Left lung (tissue), 10 donors: ENCODE results near the gene NECTIN1. TPM values are rescaled to one million over a fixed set of nuclear protein-coding genes. Genes with fewer than 3 reads are reported as not detected.

ENCODE experiments used
- ATAC-seq: fragments of 200-7000 bp; cut with Tn5 transposase; one replicate; pipeline ENCODE4 v1.9.1; 2020; ENCODE audit warnings: moderate library complexity
- DNase-seq, 4 donors: peaks; one replicate each; pipeline ENCODE4 v3.0.0-alpha.2; 2013 to 2020
- H3K27ac ChIP-seq, 2 donors: fragments of 200-600 bp; sonication (generic) in 1 of 2; one replicate each; pipeline versions ENCODE4 v1.5.0 to v1.8.0; 2020 to 2021
- H3K27me3 ChIP-seq, 2 donors: fragments of 200-600 bp; sonication (generic) in 1 of 2; one replicate each; pipeline versions ENCODE4 v1.5.0 to v1.8.0; 2020 to 2021
- H3K36me3 ChIP-seq, 2 donors: fragments of 200-600 bp; sonication (generic) in 1 of 2; one replicate each; pipeline versions ENCODE4 v1.5.0 to v1.8.0; 2020 to 2021
- H3K4me1 ChIP-seq, 2 donors: fragments of 200-600 bp; one replicate each; pipeline ENCODE4 v1.8.0; 2021
- H3K4me3 ChIP-seq, 2 donors: fragments of 200-600 bp; sonication (generic) in 1 of 2; one replicate each; pipeline versions ENCODE4 v1.5.0 to v1.8.0; 2020 to 2021; ENCODE audit warnings: mild to moderate bottlenecking in 1 of 2
- H3K9me3 ChIP-seq, 2 donors: fragments of 200-600 bp; sonication (generic) in 1 of 2; one replicate each; pipeline versions ENCODE4 v1.5.0 to v1.8.0; 2020 to 2021
- intact Hi-C, 2 donors: fragments of 100-400 bp; cut with DNase I; formaldehyde crosslinking; loops; one replicate each; pipeline versions ENCODE4 v1.11.2 to v1.14.2; 2022
- polyA plus RNA-seq, 6 donors: library from polyadenylated mRNA; unstranded; fragments of 120-200 nt; gene quantifications; one replicate each; pipeline ENCODE4 v1.2.1, GENCODE V29; 2013; ENCODE audit not compliant: insufficient read length in 6 of 6
- total RNA-seq, 2 donors: library from RNA; stranded (reverse); fragmentation: NEBNext Ultra II Directional; extraction: Animal tissue kit (Norgen Biotek cat#: 25700); gene quantifications; one replicate each; pipeline ENCODE4 v1.2.1, GENCODE V29; 2021
- TF ChIP-seq, protein P1 (sequence below), 2 donors: fragments of 200-600 bp; sonication (generic) in 1 of 2; IDR thresholded peaks; one replicate each; pipeline versions ENCODE4 v1.5.0 to v1.8.0; 2021; ENCODE audit warnings: antibody characterized with exemption in 2 of 2
- donor health status: DM: no; HTN: yes; CAD: no.
- donor health status: DM: no; HTN: no; CAD: no.

The NECTIN1 gene
- total and polyA plus RNA-seq, 8 donors: 13.0 to 21.1 (median 15.9) TPM

DNA sequence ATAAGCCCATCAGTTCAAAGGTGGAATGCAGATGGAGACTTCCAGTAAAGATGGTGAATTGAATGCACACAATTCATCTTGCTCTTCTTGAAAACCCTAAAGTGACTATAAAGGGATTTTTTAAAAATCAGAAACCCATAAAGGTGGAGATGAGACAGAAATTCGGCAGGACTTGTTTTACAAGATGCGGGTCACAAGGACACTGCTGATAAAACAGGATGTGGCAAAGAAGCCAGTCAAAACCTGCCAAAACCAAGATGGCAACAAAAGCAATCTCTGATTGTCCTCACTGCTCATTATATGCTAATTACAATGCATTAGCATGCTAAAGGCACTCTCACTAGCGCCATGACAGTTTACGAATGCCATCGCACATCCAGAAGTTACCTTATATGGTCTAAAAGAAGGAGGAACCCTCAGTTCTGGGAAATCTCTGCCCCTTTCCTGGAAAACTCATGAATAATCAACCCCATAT is 137.1 kb downstream of the NECTIN1 start:
- TF ChIP-seq, protein P1, sequence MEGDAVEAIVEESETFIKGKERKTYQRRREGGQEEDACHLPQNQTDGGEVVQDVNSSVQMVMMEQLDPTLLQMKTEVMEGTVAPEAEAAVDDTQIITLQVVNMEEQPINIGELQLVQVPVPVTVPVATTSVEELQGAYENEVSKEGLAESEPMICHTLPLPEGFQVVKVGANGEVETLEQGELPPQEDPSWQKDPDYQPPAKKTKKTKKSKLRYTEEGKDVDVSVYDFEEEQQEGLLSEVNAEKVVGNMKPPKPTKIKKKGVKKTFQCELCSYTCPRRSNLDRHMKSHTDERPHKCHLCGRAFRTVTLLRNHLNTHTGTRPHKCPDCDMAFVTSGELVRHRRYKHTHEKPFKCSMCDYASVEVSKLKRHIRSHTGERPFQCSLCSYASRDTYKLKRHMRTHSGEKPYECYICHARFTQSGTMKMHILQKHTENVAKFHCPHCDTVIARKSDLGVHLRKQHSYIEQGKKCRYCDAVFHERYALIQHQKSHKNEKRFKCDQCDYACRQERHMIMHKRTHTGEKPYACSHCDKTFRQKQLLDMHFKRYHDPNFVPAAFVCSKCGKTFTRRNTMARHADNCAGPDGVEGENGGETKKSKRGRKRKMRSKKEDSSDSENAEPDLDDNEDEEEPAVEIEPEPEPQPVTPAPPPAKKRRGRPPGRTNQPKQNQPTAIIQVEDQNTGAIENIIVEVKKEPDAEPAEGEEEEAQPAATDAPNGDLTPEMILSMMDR (IDR thresholded peaks at IDR 0.05): no peak
- intact Hi-C loops: no loop called here
- peaks cover 4 to 5% of the 10 kb centered on the region in 2 donors for H3K4me1 ChIP-seq
- no peak overlapping the region for H3K27ac ChIP-seq
- ATAC-seq (no peak), DNase-seq (no peak)
- no peaks in the 10 kb centered on the region for H3K27me3 ChIP-seq
- peaks cover 0 to 5% of the 10 kb centered on the region in 2 donors for H3K9me3 ChIP-seq
- no peaks in the 10 kb centered on the region for H3K36me3 ChIP-seq
- no peak overlapping the region for H3K4me3 ChIP-seq

DNA sequence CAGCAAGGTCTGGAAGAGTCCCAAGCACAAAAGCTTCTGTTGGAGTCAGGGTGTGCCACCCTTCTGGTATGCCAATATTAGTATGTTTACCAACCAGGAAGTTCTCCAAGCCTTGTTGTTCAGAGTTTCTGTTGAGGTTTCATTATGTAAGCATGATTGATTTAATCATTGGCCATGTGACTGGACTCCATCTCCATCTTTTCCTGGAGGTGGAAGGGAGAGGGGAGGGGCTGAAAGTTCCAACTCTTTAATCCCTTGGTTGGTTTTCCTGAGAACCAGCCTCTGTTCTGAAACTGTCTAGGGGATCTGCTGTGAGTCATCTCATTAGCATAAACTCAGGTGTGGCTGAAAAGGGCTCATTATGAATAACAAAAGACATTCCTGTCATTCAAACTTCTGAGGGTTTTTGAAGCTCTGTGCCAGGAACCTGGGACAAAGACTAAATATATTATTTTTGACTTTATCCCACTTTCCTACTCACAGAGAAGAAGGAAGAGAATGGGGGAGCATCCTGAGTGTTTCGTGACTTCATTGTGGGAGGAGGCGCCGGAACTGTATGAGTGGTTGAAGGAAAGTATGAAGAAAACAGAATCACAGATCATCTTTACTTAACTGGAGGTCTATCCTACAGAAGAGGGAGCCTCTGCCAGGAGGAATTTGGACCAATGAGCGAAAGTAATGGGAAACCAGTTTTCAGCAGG is 138.2 kb downstream of the NECTIN1 start:
- peaks cover 4 to 5% of the 10 kb centered on the region in 2 donors for H3K4me1 ChIP-seq
- no peak for DNase-seq
- H3K9me3 ChIP-seq: peaks cover 0 to 5% of the 10 kb centered on the region in 2 donors
- intact Hi-C loops: no loop called here
- peaks cover 0 to 10% of the 10 kb centered on the region in 2 donors for H3K27me3 ChIP-seq
- peak; percentile 60 for ATAC-seq
- no peak overlapping the region for H3K27ac ChIP-seq
- no peak overlapping the region for H3K4me3 ChIP-seq
- TF ChIP-seq, protein P1 (IDR thresholded peaks at IDR 0.05): no peak
- no peaks in the 10 kb centered on the region for H3K36me3 ChIP-seq

DNA sequence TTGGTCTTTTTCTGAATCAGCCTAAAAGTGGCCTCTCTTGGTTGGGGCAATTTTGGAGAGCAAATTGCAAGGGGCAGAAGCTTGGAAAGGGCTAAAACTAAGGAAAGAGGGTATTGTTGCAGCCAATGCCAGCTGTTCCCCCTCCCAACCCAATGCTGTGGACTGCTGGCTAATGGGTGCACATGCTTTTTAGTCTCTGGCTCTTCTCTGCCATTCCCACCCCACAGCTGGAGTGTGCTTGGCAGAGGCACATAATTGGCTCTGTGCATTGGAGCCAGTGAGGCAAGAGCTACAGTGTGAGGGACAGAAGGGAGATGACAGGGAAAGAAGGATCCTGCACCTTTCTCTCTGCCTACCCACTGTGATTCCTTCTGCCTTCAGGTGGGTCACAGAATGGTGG is 140.0 kb downstream of the NECTIN1 start:
- Histone ChIP-seq H3K9me3 (peaks cover 0 to 5% of the 10 kb centered on the region in 2 donors), H3K27me3 (peaks cover 0 to 28% of the 10 kb centered on the region in 2 donors), H3K27ac (no peak overlapping the region), H3K4me3 (no peak overlapping the region), H3K36me3 (no peaks in the 10 kb centered on the region), H3K4me1 (peaks cover 12 to 15% of the 10 kb centered on the region in 2 donors)
- DNase-seq: no peak
- TF ChIP-seq, protein P1 (IDR thresholded peaks at IDR 0.05): no peak
- intact Hi-C loops: no loop called here
- no peak for ATAC-seq
